ENCODE results near the gene TRERF1. TPM values are rescaled to one million over a fixed set of nuclear protein-coding genes. Genes with fewer than 3 reads are reported as not detected.

The TRERF1 gene
- total RNA-seq, 1 experiment from 2014 or later: 22.3 TPM

GRCh38 chr6:42339991-42340401 is 111.7 kb downstream of the TRERF1 start:
- no peak for TF ChIP-seq MLX (CRISPR knock-in tag; IDR thresholded peaks at IDR 0.05)
- TF ChIP-seq GTF2I (CRISPR knock-in tag; conservative IDR thresholded peaks at IDR 0.05): no peak
- TF ChIP-seq NR3C1 (CRISPR knock-in tag; conservative IDR thresholded peaks at IDR 0.05; ENCODE audit: low read depth): no peak
- TF ChIP-seq ATF2 (CRISPR knock-in tag; IDR thresholded peaks at IDR 0.05; ENCODE audit: borderline replicate concordance, low read depth): no peak
- no peak for TF ChIP-seq JUN (CRISPR knock-in tag; IDR thresholded peaks at IDR 0.05)
- TF ChIP-seq ARID4B (CRISPR knock-in tag; IDR thresholded peaks at IDR 0.05; ENCODE audit: borderline replicate concordance): no peak
- no peak for TF ChIP-seq HMGA2 (CRISPR knock-in tag; IDR thresholded peaks at IDR 0.05)
- TF ChIP-seq ZBTB21 (CRISPR knock-in tag; IDR thresholded peaks at IDR 0.05; ENCODE audit: borderline replicate concordance): no peak
- no peak for TF ChIP-seq USF2 (CRISPR knock-in tag; IDR thresholded peaks at IDR 0.05)
- no peak for TF ChIP-seq ZSCAN18 (CRISPR knock-in tag; IDR thresholded peaks at IDR 0.05)
- TF ChIP-seq CTCF (IDR thresholded peaks at IDR 0.05): no peak
- no peak for TF ChIP-seq FOXP1 (CRISPR knock-in tag; IDR thresholded peaks at IDR 0.05; ENCODE audit: borderline replicate concordance)
- no peak for TF ChIP-seq ZNF281 (CRISPR knock-in tag; IDR thresholded peaks at IDR 0.05)
- TF ChIP-seq FOXK1 (CRISPR knock-in tag; IDR thresholded peaks at IDR 0.05): no peak
- Mint-ChIP-seq H3K27me3 (ENCODE audit: low read depth) (no peaks in the 10 kb centered on the region), H3K27ac (no peak overlapping the region), H3K4me1 (peaks cover 22% of the 10 kb centered on the region), H3K36me3 (0 out of 2 replicates have a peak, but pooled peaks cover 3% of the 10 kb centered on the region), H3K4me3 (no peak overlapping the region), H3K9me3 (no peaks in the 10 kb centered on the region)
- ChIA-PET CTCF (interaction anchor here (2.4 kb wide), 1 partner anchor 208 kb away, joined by 7 read pairs; no protein-coding TSS in a partner anchor), POLR2A (no interaction called here)
- no peak for ATAC-seq
- DNase-seq (ENCODE audit: low spot score): no peak

Measured in WTC11 (cell line).